Raji (cell line): ENCODE results near the gene TOX3.

Experiments
- POLR2A ChIP-seq: IDR thresholded peaks from 2 replicates; pipeline ENCODE4 v1.6.1; 2011; ENCODE audit warnings: low read depth, low read length, control low read depth; ENCODE audit not compliant: insufficient read depth

TOX3 gene

DNA sequence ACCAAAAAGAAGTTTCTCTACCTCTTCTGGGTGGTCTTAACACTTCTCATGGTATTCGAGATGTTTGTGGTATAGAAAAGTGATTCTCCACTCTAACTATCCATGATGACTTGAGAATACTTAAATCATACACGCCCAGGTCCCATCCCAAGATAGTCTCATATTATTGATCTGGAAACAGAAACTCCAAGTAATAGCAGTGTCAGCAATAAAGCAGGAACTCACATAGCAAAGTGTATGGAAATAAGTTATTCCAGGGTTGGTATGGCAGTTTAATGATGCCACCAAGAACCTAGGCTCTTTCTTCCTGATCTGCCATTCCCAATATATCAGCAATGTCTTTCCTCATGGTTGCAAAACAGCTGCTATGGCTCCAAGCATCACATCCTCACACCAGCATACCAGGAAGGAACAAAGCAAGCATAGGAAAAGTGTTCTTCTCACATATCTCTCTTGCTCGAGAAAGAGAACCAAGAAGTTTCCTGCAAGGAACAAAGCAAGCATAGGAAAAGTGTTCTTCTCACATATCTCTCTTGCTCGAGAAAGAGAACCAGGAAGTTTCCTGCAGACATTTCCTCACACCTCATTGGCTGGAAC lies 23.6 kb upstream of the TOX3 start:
- TF ChIP-seq POLR2A = no peak

DNA sequence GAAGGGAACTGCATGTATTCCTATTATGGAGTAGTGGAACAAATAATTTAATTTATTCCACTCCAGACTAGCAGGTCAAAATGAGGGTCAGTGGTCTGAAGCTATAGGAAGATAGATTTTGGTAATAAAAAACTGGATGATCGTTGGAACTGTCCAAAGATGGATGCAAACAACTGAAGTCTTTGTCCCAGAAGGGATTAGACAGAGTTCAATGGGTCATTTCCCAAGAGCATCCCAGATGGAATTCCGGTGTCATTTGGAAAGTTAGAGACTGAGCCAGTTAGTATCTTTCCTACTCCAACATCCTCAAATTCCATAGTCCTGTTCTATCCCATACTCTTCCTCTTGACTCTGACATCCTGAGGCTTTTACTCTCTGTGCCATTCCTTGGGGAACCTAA lies 22.8 kb upstream of the TOX3 start:
- no peak for TF ChIP-seq POLR2A

DNA sequence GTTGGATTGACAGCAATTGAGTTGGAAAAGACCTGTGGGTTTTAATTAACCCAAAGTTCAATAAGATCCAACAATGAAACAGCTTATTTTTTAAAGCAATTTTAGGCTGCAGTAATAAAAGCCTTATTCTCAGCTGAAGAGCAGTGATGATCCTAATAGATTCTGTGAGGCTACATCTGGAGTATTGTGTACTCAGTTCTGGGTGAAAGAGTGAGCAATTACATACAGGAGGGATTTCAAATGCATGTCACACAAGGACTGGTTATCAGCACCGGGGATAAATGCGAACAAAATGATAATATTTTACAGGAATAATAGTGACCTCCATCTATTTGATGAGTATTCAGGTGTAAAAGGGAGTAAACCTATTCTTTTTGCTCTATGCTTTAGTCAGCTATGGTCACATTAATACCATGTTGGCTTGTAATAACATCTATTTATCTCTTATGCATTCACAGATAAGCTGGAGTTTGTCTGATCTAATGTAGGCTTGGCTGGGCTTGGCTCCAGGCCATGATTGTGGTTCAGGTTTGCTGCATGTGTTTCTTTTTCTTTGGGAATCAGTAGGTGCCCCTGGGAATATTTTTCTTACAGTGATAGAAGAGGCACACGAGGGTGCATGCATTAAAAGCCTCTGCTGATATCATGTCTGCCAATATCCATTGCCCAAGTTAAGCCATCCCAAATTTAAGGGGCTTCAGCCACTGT lies 22.2 kb upstream of the TOX3 start:
- TF ChIP-seq POLR2A = no peak

DNA sequence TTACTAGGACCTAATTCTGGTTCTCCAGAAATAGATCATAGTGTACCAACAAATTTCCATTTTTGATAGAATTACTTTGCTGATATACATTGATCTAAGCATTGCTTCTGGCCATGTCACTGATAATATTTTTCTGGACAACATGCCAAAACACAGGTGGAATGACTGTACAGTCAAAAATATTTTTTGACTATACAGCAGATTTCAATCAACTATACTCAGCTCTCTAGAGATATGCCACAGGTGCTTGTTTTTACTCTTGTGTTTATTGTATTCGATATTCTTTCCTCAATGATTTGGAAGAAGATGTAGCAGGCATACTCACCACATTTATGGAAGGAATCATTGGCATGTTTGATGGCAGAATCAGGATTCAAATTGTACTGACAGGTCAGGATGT lies 21.6 kb upstream of the TOX3 start:
- TF ChIP-seq POLR2A = no peak

DNA sequence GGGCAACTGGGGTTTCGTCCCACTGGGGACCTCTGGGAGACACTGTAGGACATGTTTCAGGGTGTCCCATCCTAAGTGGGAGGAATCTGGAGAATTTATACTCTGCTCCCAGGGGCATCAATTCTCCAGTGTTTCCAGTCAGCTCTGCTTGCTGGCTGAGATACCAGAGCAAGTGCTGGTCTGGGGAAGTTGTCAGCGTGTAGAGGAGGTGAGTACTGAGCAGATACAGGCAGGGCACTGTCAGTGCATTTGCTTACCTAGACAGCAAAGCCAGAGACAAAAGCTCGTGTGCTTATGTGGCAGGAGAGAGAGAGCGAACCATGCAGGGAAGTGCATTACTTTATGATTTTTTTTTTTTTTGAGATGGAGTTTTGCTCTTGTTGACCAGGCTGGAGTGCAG lies 20.2 kb upstream of the TOX3 start:
- no peak for TF ChIP-seq POLR2A

DNA sequence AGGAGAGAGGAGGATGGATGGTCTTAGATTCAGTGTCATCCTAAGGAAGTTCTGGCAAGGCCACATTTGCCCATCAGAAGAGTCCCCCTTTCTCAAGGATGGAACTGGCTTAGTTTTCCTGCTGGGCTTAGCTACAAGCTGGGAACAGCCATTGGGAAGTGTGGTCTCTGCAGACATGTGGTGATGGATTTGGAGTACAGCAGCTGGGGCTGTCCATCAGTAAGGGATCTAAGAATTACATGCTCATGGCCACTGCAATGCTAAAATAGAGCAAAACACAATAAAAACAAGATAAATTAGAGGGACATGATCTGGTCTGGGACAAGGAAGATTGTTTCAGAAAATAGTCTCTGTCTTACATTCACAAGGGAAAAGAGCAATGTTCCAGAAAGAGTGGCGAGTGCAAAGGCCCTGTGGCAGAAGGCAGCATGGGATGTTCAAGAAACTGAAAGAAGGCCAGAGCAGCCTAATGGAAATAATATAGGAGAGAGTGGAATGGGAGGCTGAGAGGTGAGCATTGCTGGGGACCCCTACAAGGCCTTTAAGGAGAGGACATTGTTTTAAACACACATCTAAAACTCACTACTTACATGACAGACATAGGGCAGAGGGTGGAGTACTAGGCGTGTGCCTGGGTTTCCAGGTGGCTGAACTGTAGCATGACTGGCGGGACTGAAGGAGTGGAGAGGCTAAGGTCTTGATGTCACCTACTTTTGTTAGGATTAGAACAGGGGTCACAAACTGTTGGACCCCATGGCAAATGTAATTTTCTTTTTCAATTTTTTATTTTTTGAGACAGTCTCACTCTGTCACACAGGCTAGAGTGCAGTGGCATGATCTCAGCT lies 17.0 kb upstream of the TOX3 start:
- TF ChIP-seq POLR2A = no peak

DNA sequence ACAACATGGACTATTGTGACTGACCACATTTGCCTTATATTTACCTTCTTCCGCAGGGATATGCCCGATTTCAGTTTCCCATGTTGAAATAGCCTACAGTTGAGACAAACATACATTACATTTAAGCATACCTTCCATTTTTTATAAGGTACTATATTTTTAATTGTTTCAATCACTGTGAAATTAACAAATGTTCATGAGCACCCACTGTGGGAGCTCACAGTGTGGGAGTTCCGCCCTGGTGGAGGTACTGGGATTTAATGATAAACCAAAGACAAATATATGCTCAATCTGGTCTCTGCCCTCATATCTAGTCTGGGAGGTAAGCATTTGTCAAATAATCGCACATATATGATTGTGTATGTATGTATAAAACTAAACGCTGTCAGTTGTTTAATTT lies 15.8 kb upstream of the TOX3 start:
- no peak for TF ChIP-seq POLR2A

DNA sequence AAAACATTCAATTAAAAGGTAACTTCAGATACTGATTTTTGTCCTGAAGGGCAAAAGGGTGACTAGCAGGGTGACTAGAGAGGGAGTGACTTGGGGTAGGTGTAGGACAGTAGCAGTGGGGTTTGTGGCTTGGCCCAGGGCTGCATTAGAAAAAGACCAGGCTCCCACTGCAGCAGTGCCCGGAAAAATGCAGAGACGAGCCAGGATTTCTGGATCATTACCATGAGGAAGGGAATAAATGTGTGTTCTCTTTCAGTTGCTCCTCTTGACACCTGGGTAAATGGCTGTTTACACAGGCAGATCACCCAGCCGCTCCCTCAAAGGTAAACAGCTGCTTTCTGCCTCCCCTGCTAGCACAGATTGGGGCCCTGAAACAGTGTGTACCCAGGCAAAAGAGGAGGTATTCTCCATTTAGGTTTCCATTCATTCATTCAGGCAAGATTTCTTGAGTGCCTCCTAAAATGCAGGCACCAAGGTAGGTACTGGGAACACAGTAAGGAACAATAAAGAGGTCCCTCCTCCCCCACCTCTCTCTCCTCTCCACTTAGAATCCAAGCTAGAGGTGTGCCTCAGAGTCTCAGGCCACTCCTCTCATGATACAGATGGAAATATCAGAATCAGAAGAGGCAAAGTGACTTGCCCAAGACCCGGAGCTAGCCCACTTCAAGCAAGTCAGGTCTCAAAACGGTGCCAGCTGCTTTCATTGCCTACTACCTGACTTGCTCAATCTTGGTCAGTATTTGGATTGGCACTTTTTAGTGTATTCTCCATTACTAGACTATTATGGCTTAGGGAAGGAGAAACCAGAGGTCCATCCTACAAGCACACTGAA lies 15.2 kb upstream of the TOX3 start:
- no peak for TF ChIP-seq POLR2A

DNA sequence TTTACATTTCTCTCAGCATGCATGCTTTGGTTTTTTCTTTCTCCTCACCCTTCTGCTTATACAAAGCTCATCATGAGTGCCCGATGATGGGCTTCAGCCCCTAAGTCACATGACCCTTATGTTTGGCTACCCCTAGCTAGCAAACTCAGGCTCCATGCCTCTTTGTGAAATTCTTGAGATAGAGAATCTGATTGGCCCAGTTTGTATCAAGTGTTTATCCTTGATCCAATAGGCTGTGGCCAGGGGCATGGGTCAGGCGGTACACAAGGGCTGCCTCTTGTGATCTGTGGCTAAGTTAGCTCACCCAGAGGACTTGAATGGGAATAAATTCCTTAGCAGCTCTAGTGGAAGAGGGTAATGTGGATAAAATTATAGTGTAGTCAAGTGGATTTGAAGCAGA lies 11.5 kb upstream of the TOX3 start:
- no peak for TF ChIP-seq POLR2A

DNA sequence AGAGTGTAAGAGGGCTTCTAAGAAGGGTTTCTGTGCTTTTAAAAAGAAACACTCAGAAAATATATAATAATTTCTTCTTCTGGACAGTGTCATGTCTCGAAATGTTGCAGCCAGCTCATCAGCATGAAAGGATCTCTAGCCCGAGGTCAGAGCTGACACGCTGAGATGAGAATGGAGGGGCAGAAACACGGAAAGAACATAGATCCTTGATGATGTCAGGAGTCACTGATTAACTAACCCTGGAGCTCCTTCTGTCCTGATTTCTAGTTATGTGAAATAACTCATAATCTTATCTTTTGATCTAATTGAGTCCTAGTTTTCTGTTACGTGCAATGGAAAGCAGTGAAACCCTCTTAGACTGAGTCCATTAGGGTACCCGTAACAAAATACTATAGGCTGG lies 10.3 kb upstream of the TOX3 start:
- no peak for TF ChIP-seq POLR2A

DNA sequence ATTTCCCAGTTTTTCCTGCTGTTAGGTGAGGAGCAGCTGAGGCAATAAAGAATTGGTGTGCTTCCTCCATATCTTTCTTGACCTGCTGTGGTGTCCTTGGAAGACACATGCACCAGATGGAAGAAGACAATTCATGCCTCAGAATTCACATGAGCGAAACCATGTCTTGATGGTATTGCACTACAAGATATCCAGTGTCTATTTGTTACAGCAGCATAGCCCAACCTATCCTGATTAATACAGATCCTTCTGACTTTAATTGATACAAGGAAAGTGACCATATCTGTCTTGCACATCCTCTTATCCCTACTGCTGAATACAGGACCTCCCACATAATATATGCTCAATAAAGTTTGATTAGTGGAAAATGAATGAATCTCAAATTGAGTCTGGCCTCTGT lies 9.1 kb upstream of the TOX3 start:
- TF ChIP-seq POLR2A = no peak

DNA sequence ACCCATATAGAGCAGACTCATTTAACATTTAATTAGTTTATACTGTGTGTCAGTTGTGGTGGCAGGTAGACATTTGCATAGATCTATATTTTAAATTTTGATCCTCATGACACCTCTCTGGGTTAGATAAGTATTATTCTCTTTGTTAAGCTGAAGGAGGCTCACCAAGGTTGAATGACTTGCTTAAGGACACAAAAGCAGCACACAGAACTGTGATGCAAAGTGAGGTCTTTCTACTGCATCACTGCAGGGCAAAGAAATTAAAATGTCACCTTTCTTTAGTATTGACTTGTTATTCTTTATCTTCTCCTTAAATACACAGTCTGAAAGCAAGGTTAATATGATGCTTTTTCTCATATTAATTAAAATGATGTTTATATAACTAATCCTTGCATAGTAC lies 8.6 kb upstream of the TOX3 start:
- TF ChIP-seq POLR2A = no peak

DNA sequence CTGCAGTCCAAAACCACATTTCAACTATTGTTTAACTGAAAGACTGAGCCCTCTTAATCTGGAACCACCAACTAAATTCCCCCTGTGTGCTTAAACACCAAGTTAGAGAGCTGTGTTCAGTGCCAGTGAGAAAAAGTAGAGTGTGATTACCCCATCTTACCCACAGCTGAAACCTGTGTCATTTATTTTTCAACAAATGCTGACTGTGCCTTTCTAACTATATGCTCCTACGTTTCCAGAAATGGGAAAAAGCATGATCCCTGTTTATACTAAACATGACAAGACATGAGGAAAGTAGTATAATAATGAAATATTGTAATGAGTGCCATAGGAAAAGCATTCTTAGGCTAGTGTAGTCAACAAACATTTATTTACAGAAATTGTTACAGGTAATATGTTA lies 7.4 kb upstream of the TOX3 start:
- no peak for TF ChIP-seq POLR2A

DNA sequence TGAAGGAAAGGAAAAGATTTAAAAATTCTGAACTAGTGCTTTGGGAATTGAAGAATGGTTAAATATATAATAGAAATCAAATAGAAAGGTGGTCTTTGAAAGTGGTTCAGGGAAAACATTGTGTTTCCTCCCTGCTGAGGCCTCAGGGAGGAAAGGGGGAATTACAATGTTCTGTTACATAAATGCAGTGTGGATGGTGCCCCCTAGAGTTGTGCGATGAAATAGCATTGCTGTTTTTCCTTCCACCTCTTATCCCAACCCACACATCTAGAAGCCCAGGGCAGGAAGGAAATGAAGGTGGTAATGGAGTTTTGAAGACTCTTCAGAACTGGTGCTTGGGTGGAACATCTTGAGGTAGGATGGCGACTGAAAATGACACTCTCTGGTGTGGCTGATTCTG lies 6.4 kb upstream of the TOX3 start:
- TF ChIP-seq POLR2A = no peak

DNA sequence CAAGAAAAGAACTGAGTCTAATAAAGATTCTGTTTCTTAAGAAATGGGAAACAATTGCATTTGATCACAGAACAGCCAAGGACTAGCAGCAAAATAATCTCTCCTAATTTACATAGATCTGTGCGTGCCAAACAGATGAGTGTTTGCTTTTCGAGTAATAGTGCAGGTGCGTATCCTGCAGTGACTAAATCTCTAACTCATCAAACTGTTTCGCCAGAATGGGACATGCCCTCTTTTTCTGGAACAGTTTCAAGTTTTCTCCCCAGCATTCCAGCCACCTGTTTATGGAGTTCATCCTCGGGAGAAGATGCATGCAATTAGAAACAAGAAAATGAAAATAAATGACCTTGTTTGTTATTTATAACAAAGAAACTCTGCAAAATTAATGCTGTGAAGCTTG lies 5.7 kb upstream of the TOX3 start:
- TF ChIP-seq POLR2A = no peak
